Pancreas (tissue), 10 donors: ENCODE data around the gene KLRK1. TPM values are rescaled to one million over a fixed set of nuclear protein-coding genes. Genes with fewer than 3 reads are reported as not detected.

Source experiments
- ATAC-seq, 4 donors: fragments of 200-7000 bp; cut with Tn5 transposase; one replicate each; pipeline versions ENCODE4 v1.8.0 to v1.9.1; 2020; ENCODE audit warnings: mild to moderate bottlenecking in 4 of 4, moderate library complexity in 4 of 4
- DNase-seq, 6 donors: peaks; one replicate each; pipeline ENCODE4 v3.0.0-alpha.2; 2020
- FAIRE-seq: peaks from 2 replicates; lab custom pipeline; 2012; peaks lifted over from hg19 to GRCh38; lab: Jason Lieb, UNC
- H3K27ac ChIP-seq, 4 donors: fragments of 200-600 bp; sonication (generic); 1 replicate in 3 of 4; 2 replicates in 1 of 4; pipeline versions ENCODE4 v1.5.0 to v1.8.0; 2020
- H3K27me3 ChIP-seq, 4 donors: fragments of 200-600 bp; one replicate each; pipeline ENCODE4 v1.8.0; 2021
- H3K36me3 ChIP-seq, 3 donors: fragments of 200-600 bp; sonication (generic) in 1 of 3; one replicate each; pipeline versions ENCODE4 v1.5.0 to v1.8.0; 2020 to 2021
- H3K4me1 ChIP-seq, 3 donors: fragments of 200-600 bp; one replicate each; pipeline ENCODE4 v1.8.0; 2021
- H3K4me3 ChIP-seq, 4 donors: fragments of 200-600 bp; sonication (generic) in 2 of 4; one replicate each; pipeline versions ENCODE4 v1.5.0 to v1.8.0; 2020 to 2021
- H3K9me3 ChIP-seq, 4 donors: fragments of 200-600 bp; one replicate each; pipeline ENCODE4 v1.8.0; 2021
- CTCF ChIP-seq, 4 donors: fragments of 200-600 bp; sonication (generic) in 3 of 4; IDR thresholded peaks; one replicate each; pipeline versions ENCODE4 v1.5.0 to v1.8.0; 2021; ENCODE audit warnings: antibody characterized with exemption in 4 of 4
- WGBS, 2 donors: extraction: QIAGEN DNeasy Blood & Tissue Kit; methylation state at CpG; one replicate each; pipeline ENCODE4 v1.1.7; 2013; 5-methylcytosine and 5-hydroxymethylcytosine counted together
- intact Hi-C, 3 donors: fragments of 100-400 bp; cut with DNase I; formaldehyde crosslinking; loops; one replicate each; pipeline versions ENCODE4 v1.11.1 to v1.14.2; 2022
- polyA plus RNA-seq, 2 donors: library from polyadenylated mRNA; stranded (reverse); fragments of 200-250 nt; gene quantifications; one replicate each; pipeline ENCODE4 v1.2.3, GENCODE V29; 2013
- total RNA-seq, 6 donors: library from RNA; stranded (reverse); fragmentation: NEBNext Ultra II Directional in 4 of 6; extraction: Animal tissue kit (Norgen Biotek cat#: 25700) in 4 of 6; gene quantifications; one replicate each; pipeline versions ENCODE4 v1.2.1 to v1.2.4, GENCODE V29; 2021 to 2023
- donor health status: healthy with polysubstance abuse.
- donor health status: DM: no; HTN: no; CAD: no; lungs with moderate emphysema.
- donor health status: DM: no; HTN: no; CAD: no.
- donor health status: control.
- donor health status: control.
- donor health status: Bipolar disorder and iron deficiency.
- donor health status: DM: yes; HTN: yes; CAD: no.
- donor health status: DM: no; HTN: no; CAD: no.
- donor health status: DM: no; HTN: no; CAD: no.
- donor health status: DM: yes; HTN: yes; CAD: no.

The KLRK1 gene
- total and polyA plus RNA-seq, 8 donors: 0.32 to 1.1 (median 0.69) TPM; not detected in 1

GRCh38 chr12:10409392-10409791 lies 19.6 kb upstream of the KLRK1 start, which contains the start of gene KLRC4:
Gene KLRC4, minus strand, starts transcription at chr12:10409757. Its CDS starts 182 bp downstream, at chr12:10409575.
- Histone ChIP-seq H3K4me3 (no peak within 1 kb of the TSS), H3K4me1 (no peaks in the 10 kb centered on the region), H3K27me3 (no peaks in the 10 kb centered on the region), H3K36me3 (no peaks in the 10 kb centered on the region), H3K27ac (no peak within 1 kb of the TSS), H3K9me3 (no peaks in the 10 kb centered on the region)
- FAIRE-seq (no peak), DNase-seq (no peak), ATAC-seq (no peak)
- WGBS, 2 donors: 0 to 77% methylated on average over 1 of the region's 1 CpG
- intact Hi-C loops: no loop called here
- TF ChIP-seq CTCF (IDR thresholded peaks at IDR 0.05): no peak

GRCh38 chr12:10408842-10409241 lies 19.0 kb upstream of the KLRK1 start:
- no peaks in the 10 kb centered on the region for H3K36me3 ChIP-seq
- no peak for DNase-seq
- intact Hi-C loops: no loop called here
- H3K9me3 ChIP-seq: no peaks in the 10 kb centered on the region
- H3K4me1 ChIP-seq: no peaks in the 10 kb centered on the region
- no peaks in the 10 kb centered on the region for H3K27me3 ChIP-seq
- FAIRE-seq: no peak
- H3K27ac ChIP-seq: no peak overlapping the region
- no peak overlapping the region for H3K4me3 ChIP-seq
- no peak for ATAC-seq
- TF ChIP-seq CTCF (IDR thresholded peaks at IDR 0.05): no peak
- WGBS, 2 donors: 76 to 78% methylated on average over 3 of the region's 3 CpGs

- H3K4me1 ChIP-seq: no peaks in the 10 kb centered on the region
- no peak for FAIRE-seq
- no peaks in the 10 kb centered on the region for H3K27me3 ChIP-seq
- DNase-seq: no peak
- ATAC-seq: peak in 2 of 4 donors; percentile 19 to 29
- H3K9me3 ChIP-seq: no peaks in the 10 kb centered on the region
- no peak overlapping the region for H3K4me3 ChIP-seq
- WGBS, 2 donors: 65 to 77% methylated on average over 4 of the region's 4 CpGs
- H3K36me3 ChIP-seq: no peaks in the 10 kb centered on the region
- no peak for TF ChIP-seq CTCF (IDR thresholded peaks at IDR 0.05)
- intact Hi-C loops: no loop called here
- H3K27ac ChIP-seq: no peak overlapping the region
These were observed 16.9 kb upstream of the KLRK1 start for GRCh38 chr12:10406725-10407124.

GRCh38 chr12:10405294-10405693 lies 15.5 kb upstream of the KLRK1 start:
- Histone ChIP-seq H3K4me3 (no peak overlapping the region), H3K36me3 (no peaks in the 10 kb centered on the region), H3K4me1 (no peaks in the 10 kb centered on the region), H3K9me3 (no peaks in the 10 kb centered on the region), H3K27me3 (no peaks in the 10 kb centered on the region), H3K27ac (no peak overlapping the region)
- intact Hi-C loops: no loop called here
- TF ChIP-seq CTCF (IDR thresholded peaks at IDR 0.05): no peak
- DNase-seq (no peak), FAIRE-seq (no peak), ATAC-seq (no peak)
- WGBS, 2 donors: 90 to 96% methylated on average over 5 of the region's 5 CpGs

GRCh38 chr12:10404798-10405197 lies 15.0 kb upstream of the KLRK1 start:
- TF ChIP-seq CTCF (IDR thresholded peaks at IDR 0.05): no peak
- DNase-seq (no peak), FAIRE-seq (no peak), ATAC-seq (no peak)
- no peaks in the 10 kb centered on the region for H3K9me3 ChIP-seq
- H3K4me3 ChIP-seq: no peak overlapping the region
- no peaks in the 10 kb centered on the region for H3K36me3 ChIP-seq
- no peak overlapping the region for H3K27ac ChIP-seq
- intact Hi-C loops: no loop called here
- no peaks in the 10 kb centered on the region for H3K4me1 ChIP-seq
- H3K27me3 ChIP-seq: no peaks in the 10 kb centered on the region
